Measurements from ENCODE around the gene CPNE5. TPM values are rescaled to one million over a fixed set of nuclear protein-coding genes. Genes with fewer than 3 reads are reported as not detected.

CPNE5 gene
- total RNA-seq, 2 experiments from 2014 or later: 0.19 to 0.28 TPM

- H3K4me1 Mint-ChIP-seq (ENCODE audit: low read depth): peaks cover 6% of the 10 kb centered on the region
Measured at GRCh38 chr6:36735110-36736071, 103.9 kb downstream of the CPNE5 start.

GRCh38 chr6:36734486-36735060 lies 104.7 kb downstream of the CPNE5 start:
- POLR2A ChIA-PET: no interaction called here
- peaks cover 6% of the 10 kb centered on the region for H3K4me1 Mint-ChIP-seq (ENCODE audit: low read depth)
- Histone ChIP-seq H3K4me1 (ENCODE audit: insufficient read depth, low read length) (peaks cover 17% of the 10 kb centered on the region), H3K27me3 (ENCODE audit: control insufficient read depth in 1 of 2, insufficient read depth in 2 of 2, low read length in 2 of 2) (no peaks in the 10 kb centered on the region), H3K4me3 (ENCODE audit: low read length) (no peak overlapping the region), H3K36me3 (ENCODE audit: insufficient read depth, low read length) (no peaks in the 10 kb centered on the region), H3K9me3 (ENCODE audit: control insufficient read depth in 1 of 2, insufficient read depth in 1 of 2, low read length in 2 of 2) (no peaks in the 10 kb centered on the region), H3K27ac (ENCODE audit: low read depth in 1 of 2, low read length in 2 of 2) (no peak overlapping the region)
- no peaks in the 10 kb centered on the region for H3K36me3 Mint-ChIP-seq (ENCODE audit: low read depth)
- TF ChIP-seq CTCF (IDR thresholded peaks at IDR 0.05): no peak
- DNase-seq (no peak), ATAC-seq (ENCODE audit: poor library complexity) (no peak)
- H3K9me3 Mint-ChIP-seq: no peaks in the 10 kb centered on the region
- H3K27ac Mint-ChIP-seq: no peak overlapping the region
- H3K27me3 Mint-ChIP-seq: no peaks in the 10 kb centered on the region
- peak overlapping the region; percentile 38 for H3K4me3 Mint-ChIP-seq
- CTCF ChIA-PET: no interaction called here
- intact Hi-C loops (cut with DNase I, micrococcal nuclease): no loop called here

More at GRCh38 chr6:36735110-36736071, 103.9 kb downstream of the CPNE5 start:
- ChIA-PET POLR2A (no interaction called here), CTCF (no interaction called here)
- no peaks in the 10 kb centered on the region for H3K36me3 ChIP-seq (ENCODE audit: insufficient read depth, low read length)
- H3K27me3 ChIP-seq (ENCODE audit: control insufficient read depth in 1 of 2, insufficient read depth in 2 of 2, low read length in 2 of 2): no peaks in the 10 kb centered on the region
- H3K9me3 Mint-ChIP-seq: no peaks in the 10 kb centered on the region
- H3K27ac Mint-ChIP-seq: no peak overlapping the region
- H3K36me3 Mint-ChIP-seq (ENCODE audit: low read depth): no peaks in the 10 kb centered on the region
- H3K9me3 ChIP-seq (ENCODE audit: control insufficient read depth in 1 of 2, insufficient read depth in 1 of 2, low read length in 2 of 2): no peaks in the 10 kb centered on the region
- no peak overlapping the region for H3K27ac ChIP-seq (ENCODE audit: low read depth in 1 of 2, low read length in 2 of 2)
- ATAC-seq (ENCODE audit: poor library complexity): peak; percentile 93
- no peak for TF ChIP-seq CTCF (IDR thresholded peaks at IDR 0.05)
- peaks cover 17% of the 10 kb centered on the region for H3K4me1 ChIP-seq (ENCODE audit: insufficient read depth, low read length)
- H3K4me3 ChIP-seq (ENCODE audit: low read length): peak overlapping the region; percentile 16
- peak overlapping the region; percentile 38 for H3K4me3 Mint-ChIP-seq
- DNase-seq: peak in 6 of 14 experiments; percentile 9 to 73 (median 42)
- intact Hi-C loops (cut with DNase I, micrococcal nuclease): no loop called here
- H3K27me3 Mint-ChIP-seq: no peaks in the 10 kb centered on the region

GRCh38 chr6:36733300-36733699 lies 105.9 kb downstream of the CPNE5 start:
- H3K27ac Mint-ChIP-seq: no peak overlapping the region
- intact Hi-C loops (cut with DNase I, micrococcal nuclease): no loop called here
- no peak overlapping the region for H3K4me3 Mint-ChIP-seq
- Histone ChIP-seq H3K27me3 (ENCODE audit: control insufficient read depth in 1 of 2, insufficient read depth in 2 of 2, low read length in 2 of 2) (no peaks in the 10 kb centered on the region), H3K36me3 (ENCODE audit: insufficient read depth, low read length) (no peaks in the 10 kb centered on the region), H3K27ac (ENCODE audit: low read depth in 1 of 2, low read length in 2 of 2) (no peak overlapping the region), H3K9me3 (ENCODE audit: control insufficient read depth in 1 of 2, insufficient read depth in 1 of 2, low read length in 2 of 2) (no peaks in the 10 kb centered on the region), H3K4me1 (ENCODE audit: insufficient read depth, low read length) (peaks cover 22% of the 10 kb centered on the region), H3K4me3 (ENCODE audit: low read length) (no peak overlapping the region)
- H3K9me3 Mint-ChIP-seq: no peaks in the 10 kb centered on the region
- TF ChIP-seq CTCF (IDR thresholded peaks at IDR 0.05): no peak
- H3K4me1 Mint-ChIP-seq (ENCODE audit: low read depth): peaks cover 6% of the 10 kb centered on the region
- CTCF ChIA-PET: no interaction called here
- POLR2A ChIA-PET: no interaction called here
- no peaks in the 10 kb centered on the region for H3K36me3 Mint-ChIP-seq (ENCODE audit: low read depth)
- DNase-seq (no peak), ATAC-seq (ENCODE audit: poor library complexity) (no peak)
- no peaks in the 10 kb centered on the region for H3K27me3 Mint-ChIP-seq
